NCI-H446 (cell line): ENCODE results near the gene ZFHX3.
A peak's percentile ranks its signal among the peaks of the same experiment; 100 is the strongest.

Experiments
- DNase-seq, 2 experiments: peaks; one replicate each; lab custom pipeline; 2025; lab: John Stamatoyannopoulos, UW

ZFHX3 gene

GRCh38 chr16:72848028-72848400 lies 199.9 kb downstream of the ZFHX3 start:
- DNase-seq: no peak

GRCh38 chr16:72847187-72848027 lies 200.5 kb downstream of the ZFHX3 start:
- peak in 1 of 2 experiments; percentile 25 for DNase-seq

- no peak for DNase-seq
Observed at GRCh38 chr16:72846594-72846993, 201.3 kb downstream of the ZFHX3 start.

- no peak for DNase-seq
Observed at GRCh38 chr16:72845322-72846020, 202.5 kb downstream of the ZFHX3 start.

GRCh38 chr16:72844225-72844920 lies 203.6 kb downstream of the ZFHX3 start:
- DNase-seq: no peak

- DNase-seq: no peak
Observed at GRCh38 chr16:72841506-72841905, 206.4 kb downstream of the ZFHX3 start.

GRCh38 chr16:72840631-72841381 lies 207.1 kb downstream of the ZFHX3 start:
- no peak for DNase-seq

- DNase-seq: no peak
Observed at GRCh38 chr16:72838951-72839350, 209.0 kb downstream of the ZFHX3 start.

GRCh38 chr16:72838586-72838910 lies 209.4 kb downstream of the ZFHX3 start:
- no peak for DNase-seq

GRCh38 chr16:72837846-72838585 lies 209.9 kb downstream of the ZFHX3 start:
- no peak for DNase-seq

GRCh38 chr16:72836985-72837384 lies 210.9 kb downstream of the ZFHX3 start:
- DNase-seq: no peak

- no peak for DNase-seq
Observed at GRCh38 chr16:72836181-72836580, 211.7 kb downstream of the ZFHX3 start.

- no peak for DNase-seq
Observed at GRCh38 chr16:72835086-72835485, 212.8 kb downstream of the ZFHX3 start.

- no peak for DNase-seq
Observed at GRCh38 chr16:72834499-72834898, 213.4 kb downstream of the ZFHX3 start.

- DNase-seq: no peak
Observed at GRCh38 chr16:72833969-72834368, 214.0 kb downstream of the ZFHX3 start.

- no peak for DNase-seq
Observed at GRCh38 chr16:72833482-72833881, 214.4 kb downstream of the ZFHX3 start.

GRCh38 chr16:72832621-72833248 lies 215.2 kb downstream of the ZFHX3 start:
- peak; percentile 33 to 63 for DNase-seq

- DNase-seq: no peak
Observed at GRCh38 chr16:72829846-72830775, 217.8 kb downstream of the ZFHX3 start.

- no peak for DNase-seq
Observed at GRCh38 chr16:72827866-72828265, 220.1 kb downstream of the ZFHX3 start.
